GM18868 (cell line): ENCODE measurements around the gene CYBC1.
A peak's percentile ranks its signal among the peaks of the same experiment; 100 is the strongest.

Source experiments
- ATAC-seq: cut with Tn5 transposase; IDR thresholded peaks from one replicate; pipeline ENCODE4 v1.9.1; 2021; ENCODE audit warnings: mild to moderate bottlenecking, moderate library complexity; ENCODE audit not compliant: unreplicated experiment

CYBC1 gene

DNA sequence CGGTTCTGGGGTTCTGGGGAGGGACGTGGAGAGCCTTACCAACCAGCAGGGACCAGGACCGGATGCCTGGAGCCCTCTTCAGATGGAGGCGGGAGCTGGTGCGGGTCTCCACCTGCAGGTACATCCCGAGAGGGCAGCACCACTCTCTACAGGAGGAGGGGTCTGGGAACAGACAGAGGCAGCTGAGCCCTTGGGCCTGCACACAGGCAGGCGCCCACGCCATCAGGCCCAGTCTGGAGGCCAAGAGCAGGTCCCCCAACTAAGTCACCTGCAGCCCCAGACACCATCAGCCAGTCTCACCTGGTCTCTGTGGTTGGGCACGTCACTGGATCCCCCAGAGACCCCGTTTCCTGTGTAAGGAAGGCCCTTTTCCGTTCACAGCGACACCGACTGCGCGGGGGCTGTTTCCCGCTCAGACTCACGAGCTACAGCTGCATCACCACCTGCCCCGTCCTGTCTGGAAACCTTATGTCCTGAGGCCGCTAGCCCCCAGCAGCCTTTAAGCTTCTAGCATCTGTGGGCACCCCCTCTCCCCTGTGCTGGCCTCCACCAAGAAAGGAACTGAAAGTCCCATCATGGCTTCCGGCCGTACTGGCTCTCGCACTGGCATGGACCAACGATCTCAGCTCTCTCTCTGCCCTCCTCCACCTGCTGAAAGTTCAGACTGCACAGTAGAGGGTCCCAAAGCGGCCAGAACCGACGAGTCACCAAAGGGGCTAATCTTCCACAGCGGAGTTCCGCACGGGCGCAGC lies 1.2 kb downstream of the CYBC1 start:
- ATAC-seq = peak; percentile 57

DNA sequence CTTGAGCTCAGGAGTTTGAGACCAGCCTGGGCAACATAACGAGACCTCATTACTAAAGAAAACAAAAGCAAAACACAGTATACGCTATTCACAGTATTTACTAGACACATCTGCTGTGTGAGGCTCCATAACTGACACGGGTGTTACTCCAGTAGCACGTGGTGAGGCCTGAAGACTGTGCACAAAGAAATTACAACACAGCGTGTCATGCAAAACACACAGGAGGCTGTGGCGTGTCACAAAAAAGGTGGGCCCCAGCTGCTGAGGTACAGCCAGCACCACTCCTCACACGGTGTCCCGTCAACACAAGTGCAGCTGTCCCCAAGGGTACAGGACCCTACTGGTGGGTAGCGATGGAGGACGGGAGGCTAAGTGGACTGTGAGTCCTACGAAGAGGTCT lies 2.7 kb downstream of the CYBC1 start:
- ATAC-seq = no peak

DNA sequence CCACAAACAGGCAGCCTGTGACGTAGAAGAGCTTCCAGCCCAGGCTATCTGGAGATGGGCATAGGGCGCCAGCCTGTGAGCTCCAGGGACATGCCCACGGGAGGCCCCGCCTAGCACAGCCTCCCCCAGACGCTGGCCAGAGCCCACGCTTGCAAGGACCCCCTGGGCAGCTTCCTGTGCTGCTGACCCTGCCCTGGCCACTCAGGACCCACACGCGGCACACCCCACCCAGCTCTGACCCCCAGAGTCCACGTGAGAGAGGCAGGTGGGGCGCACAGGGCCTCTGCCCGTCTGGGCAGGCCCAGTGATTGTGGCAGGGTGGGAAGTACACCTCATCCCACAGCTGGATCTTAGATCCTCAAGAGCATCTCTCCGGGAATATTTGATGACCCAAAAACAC lies 3.9 kb downstream of the CYBC1 start:
- ATAC-seq = no peak

DNA sequence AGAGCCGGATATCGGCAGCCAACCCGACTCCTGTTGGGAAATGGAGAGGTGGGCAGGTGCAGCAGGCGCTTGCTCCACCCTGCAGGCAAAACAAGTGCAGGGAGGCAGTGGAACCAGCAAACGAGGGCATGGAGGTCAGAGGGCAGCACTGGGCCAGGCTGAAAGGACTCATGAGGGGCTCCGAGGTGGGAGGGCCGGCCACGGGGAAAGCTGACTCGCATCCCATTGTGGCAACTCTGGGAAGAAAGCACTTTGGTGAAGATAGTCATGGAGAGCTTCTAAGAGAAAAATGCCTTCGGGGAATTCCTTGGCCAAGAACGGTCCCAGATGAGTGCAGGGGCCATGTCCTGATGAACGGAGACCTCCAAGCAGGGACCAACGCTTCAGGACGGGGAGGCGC lies 4.4 kb downstream of the CYBC1 start:
- no peak for ATAC-seq

DNA sequence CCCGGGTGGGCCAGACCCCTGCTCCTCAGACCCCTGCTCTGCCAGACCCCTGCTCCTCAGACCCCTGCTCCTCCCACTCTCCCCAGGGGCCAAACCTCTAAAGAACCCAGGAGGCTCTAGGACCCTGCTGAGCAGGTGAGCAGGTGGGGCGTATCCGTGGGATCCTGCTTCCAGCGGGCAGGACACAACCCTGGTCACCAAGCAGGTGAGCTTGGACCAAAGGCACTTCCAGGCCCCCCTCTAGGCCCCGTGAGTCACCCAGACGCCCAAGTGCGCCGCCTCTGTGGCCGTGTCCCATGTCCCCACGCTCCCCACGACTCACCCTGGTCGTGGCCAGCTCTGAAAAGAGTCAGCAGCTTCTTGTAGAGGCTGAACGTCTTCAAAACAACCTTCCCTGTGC lies 5.0 kb downstream of the CYBC1 start:
- no peak for ATAC-seq

DNA sequence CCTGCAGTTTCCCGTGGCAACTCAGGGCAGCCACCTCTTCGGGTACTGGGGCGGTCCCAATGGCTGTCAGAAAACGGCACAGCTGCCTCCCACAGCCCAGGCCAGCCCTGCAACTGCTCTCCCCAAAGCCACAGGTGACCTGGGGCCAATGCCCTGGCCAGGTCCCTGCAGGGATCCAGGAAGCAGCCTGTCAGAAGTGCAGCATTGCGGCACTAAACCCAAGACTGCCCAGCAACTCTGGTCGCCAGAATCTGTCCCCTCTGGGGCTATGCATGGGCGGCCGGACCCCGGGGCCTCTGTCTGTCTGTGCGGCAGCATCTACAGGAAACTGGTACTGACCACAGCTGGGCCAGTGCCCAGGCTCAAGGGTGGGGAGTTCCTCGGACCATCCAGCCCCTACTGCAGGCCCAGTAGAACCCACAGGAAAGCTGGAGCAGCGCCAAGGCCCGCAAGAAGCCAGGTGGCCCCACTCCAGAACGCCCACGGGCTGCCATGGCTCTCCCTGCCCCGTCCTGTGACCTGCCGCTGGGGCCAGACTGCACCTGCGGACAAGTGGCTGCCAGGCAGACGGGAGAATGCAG lies 5.5 kb downstream of the CYBC1 start:
- ATAC-seq = no peak

DNA sequence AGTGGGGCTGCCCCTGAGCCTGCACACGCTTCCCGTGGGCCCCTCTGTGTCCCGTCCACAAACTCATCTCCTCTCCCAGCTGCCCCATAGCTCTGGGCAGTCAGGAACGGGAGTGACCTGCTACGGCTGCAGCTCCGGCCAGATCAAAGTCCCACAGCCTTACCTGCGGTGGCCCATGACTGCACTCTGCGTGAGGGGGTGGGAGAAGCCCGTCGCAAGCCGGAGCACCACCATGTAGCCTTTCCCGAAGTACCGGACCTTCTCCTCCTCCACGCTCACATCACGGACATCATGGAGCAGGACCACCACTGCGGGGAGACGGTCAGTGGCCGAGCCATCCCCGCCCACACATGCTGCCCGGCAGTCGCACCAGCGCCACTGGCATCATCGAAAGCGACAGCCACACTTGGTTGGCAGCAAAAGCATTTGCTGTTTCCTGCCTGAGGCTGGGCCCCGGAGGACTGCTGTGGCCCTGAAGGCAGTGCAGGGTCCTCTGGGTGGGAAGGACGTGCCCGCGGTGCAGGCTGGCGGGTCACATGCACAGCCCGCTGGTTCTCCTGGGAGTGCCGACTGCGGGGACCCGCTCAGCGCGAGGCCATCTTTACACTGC lies 6.2 kb downstream of the CYBC1 start:
- ATAC-seq = no peak

DNA sequence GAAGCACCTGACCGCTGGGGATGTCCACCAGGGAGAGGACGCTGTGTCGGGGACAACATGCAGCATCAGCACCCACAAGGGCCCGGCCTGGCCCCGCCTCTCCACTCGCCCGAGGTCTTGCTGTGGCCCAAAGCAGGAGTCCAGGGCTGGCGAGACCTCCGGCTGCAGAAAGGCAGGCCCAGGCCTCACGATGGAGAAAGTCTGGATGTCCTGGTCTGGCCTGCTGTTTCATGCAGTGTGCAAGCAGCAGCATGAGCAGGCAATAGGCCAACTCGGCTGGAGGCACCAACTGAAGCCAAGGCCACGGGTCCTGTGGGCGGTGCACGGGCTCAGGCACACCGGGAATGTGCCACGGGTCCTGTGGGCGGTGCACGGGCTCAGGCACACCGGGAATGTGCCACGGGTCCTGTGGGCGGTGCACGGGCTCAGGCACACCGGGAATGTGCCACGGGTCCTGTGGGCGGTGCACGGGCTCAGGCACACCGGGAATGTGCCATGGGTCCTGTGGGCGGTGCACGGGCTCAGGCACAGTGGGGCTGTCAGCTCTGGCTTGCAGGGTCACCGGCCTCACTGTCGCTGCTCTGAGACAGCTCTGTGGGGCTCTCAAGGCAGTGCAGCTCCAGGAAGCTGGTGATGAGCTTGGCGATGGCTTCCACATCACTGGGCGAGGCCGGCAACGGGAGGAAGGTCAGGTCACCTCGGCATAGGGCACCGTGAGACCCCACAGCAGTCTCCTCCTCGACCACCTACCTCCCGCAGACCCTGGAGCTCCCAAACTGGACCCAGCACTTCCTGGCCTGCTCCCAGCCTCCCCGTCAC lies 6.9 kb downstream of the CYBC1 start:
- no peak for ATAC-seq

DNA sequence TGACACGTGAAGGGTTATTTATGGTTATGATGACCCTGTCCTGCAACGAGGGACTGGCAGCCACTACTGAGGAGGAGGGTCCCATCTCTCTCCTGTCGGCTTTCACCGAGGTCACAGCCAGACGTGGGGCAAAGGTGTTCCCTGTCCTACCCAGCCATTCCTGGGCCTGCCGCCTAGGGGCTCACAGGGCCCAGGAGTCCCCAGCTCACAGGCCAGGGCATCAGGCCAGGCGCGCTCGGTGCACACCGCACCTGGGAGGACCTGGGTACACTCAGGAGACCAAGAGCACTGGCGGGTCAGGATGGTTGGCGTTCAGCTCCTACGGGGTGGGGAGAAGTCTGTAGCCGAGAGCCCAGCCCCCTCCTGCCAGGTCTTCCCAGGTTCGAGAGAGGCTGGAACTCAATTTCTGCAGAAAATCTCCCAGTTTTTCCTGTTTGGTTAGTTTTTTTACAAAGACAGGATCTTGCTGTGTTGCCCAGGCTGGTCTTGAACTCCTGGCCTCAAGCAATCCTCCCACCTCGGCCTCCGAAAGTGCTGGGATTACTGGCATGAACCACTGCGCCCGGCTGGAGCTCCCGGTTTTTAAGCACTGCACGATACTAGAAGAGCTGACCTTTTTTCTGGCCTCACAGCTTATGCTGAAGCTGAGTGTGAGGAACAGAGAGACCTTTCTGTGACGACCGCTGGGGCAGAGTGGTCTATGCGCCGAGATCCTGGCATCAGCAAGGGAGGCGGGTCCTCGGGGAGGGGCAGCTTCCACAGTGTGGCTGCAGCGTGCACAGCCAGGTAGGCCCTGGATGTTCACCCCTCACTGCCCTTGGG lies 7.7 kb downstream of the CYBC1 start:
- ATAC-seq = no peak

DNA sequence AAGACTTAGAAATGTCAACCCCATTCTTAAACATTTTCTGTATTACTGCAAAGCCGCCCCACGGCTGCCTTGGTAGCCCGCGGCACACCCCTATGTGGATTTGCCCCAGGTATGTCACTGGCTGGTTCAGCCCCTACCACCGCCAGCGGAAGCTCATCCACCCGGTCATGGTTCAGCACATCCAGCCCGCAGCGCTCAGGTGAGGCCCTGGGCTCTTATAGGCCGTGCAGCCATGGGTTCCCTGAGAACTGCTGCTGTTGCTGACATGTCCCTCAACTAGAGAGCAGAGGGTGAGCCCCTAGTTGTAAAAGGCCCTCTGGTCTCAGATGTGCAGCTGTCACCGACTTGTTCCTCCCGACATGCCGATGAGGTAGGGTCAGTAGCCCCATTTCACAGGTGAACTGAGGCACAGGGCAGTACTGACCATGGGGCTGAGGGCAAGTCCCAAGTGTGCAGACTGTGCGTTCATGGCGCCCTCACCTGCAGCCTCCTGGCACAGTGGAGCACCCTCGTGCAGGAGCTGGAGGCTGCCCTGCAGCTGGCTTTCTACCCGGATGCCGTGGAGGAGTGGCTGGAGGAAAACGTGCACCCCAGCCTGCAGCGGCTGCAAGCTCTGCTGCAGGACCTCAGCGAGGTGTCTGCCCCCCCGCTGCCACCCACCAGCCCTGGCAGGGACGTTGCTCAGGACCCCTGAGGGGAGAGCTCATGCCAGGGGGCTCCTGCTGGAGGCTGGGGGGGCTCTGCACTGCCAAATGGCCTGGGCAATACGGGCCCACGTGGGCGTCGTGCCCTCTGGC lies 8.7 kb downstream of the CYBC1 start:
- ATAC-seq = no peak

DNA sequence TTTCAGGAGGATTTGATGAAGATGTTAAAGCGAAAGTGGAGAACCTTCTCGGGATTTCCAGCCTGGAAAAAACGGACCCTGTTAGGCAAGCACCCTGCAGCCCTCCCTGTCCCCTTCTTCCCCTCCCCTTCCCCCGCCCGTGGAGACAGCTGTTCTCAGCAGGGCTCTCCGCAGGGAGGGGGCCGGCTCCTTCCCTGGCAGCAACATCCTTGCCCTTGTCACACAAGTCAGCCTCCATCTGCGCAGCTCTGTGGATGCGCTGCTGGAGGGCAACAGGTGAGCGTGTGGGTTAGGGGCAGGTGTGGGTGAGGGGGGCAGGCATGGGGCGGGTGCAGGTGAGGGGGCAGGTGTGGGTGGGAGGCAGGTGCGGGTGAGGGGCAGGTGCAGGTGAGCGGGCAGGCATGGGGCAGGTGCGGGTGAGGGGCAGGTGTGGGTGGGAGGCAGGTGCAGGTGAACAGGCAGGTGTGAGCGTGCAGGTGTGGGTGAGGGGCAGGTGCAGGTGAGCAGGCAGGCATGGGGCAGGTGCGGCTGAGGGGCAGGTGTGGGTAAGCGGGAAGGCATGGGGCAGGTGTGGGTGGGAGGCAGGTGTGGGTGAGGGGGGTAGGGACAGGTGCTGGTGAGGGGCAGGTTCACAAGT lies 9.4 kb downstream of the CYBC1 start:
- no peak for ATAC-seq

DNA sequence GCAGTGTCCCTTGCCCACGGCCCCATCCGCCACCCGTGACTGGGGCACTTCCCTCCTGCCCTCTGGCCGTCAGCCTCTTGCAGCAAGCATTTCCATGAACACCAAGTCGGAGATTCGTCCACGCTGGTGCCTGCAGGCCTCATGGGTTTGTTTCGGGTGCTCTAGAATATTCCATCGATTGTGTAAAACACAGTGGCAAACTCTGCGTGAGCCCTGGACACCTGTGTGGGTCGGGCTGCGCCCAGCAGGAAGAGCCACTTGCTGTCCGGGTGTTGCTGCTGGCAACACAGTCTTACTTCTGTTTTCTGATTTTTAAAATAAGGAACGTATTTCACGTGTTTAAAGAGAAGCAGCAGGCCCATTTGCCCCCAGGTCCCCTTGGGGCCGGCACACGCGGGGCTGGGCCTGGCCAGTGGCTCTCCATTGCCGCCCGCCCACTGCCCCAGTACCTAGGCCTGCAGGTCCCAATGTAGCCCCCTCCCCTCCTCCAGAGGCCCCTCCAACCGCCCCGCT lies 10.0 kb downstream of the CYBC1 start:
- no peak for ATAC-seq

DNA sequence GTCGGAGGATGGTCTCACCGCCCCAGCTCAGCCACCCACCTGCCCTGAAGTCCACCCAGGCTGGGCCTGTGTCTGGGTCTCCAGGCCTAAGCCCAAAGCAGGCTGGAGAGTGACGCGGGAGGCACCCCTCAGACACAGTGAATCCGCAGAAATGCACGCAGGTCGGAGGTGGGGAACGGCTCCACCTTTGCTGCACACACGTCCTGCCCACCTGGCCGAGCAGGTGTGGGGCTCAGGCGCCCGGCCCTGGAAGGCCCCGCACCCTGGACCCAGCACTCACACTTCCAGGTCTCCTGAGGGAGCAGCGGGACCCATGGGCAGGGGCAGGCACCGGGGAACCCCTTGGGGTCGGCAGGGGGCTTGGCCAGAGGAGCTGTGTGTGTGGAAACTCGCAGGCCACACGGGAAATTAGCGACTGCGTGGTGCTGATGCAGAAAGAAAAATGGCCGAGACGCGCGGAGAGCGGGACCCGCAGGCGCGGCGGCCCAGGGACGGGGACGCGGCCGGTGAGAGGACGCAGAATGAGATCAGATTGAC lies 10.7 kb downstream of the CYBC1 start:
- no peak for ATAC-seq

DNA sequence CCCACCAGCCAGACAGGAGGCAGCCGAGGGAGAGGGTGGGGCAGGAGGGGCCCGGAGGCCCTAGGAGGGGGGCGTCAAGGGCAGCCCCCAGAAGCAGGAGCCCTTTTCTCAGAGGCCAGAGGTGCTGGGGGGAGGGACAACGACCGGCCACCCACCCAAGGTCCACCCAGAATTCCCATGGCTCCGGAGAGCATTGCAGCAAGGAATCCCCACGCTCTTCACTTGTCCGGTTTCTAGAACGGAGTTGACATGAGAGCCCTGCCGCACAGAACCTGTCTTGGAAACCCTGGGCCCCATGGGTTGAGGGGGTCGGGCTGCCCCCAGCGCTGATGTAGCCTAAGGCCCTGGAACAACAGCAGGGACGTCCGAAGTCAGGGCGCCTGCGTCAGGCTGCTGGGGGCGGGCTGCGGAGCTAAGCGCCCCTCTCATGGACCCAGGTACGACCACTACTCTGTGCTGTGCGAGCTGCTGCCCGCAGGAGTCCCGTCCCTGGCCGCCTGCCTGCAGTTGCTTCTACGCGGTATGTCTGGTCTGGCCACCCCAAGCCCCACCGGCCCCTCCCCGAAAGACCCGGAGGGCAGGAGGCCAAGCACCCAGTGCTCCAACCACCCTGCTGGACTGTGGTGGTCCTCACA lies 11.2 kb downstream of the CYBC1 start:
- ATAC-seq = no peak

DNA sequence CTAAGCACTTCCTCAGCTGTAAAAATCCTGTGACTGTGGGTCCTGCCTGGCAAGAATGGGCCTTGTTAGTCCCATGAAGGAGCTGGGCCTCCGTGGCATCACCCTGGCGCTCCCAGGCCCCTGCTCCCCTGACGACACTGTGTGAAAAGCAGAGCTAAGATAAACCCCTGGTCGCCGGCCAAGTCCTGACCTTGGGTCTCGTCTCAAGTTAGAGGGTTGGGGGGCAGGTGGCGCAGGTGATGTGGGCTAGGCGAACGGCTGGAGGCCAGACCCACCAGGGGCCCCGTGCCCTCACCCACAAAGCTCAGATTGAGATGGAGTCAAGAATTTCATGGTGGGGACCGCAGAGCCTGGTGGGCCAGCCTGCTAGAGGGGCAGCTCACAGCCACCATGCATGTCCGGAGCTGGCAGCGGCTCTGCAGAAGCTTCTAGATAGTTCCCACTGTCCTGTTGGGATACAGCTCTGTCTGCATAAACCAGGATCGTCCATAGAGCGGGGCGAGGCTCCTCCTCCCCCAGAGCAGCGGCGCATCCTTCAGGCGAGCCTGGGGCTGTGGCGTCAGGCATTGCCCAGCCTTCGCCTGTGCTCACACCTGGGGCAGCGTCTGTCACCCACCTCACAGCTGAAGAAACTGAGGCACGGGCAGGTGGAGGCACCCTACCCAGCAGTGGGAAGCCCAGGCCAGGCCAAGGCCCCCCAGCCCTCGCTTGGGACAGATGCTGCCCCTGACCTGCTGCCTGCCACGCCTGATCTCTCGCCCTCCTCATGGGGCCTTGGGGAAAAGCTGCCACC lies 12.0 kb downstream of the CYBC1 start:
- no peak for ATAC-seq

DNA sequence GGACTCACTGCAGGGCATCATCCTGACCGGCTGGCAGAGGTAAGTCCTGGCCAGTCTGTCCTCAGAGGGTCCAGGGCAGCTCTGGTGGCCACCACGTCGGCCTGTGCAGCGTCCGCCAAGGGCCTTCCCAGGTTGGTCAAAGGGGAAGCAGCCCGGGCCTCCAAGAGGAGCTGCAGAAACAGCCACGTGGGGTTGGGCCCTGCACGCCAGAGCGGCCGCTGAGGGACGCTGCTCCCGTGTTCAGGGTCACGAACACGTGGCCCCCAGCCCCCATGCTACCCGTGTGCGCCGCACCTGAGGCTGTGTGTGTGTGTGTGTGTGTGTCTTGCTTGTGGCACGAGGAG lies 13.3 kb downstream of the CYBC1 start:
- ATAC-seq = no peak

DNA sequence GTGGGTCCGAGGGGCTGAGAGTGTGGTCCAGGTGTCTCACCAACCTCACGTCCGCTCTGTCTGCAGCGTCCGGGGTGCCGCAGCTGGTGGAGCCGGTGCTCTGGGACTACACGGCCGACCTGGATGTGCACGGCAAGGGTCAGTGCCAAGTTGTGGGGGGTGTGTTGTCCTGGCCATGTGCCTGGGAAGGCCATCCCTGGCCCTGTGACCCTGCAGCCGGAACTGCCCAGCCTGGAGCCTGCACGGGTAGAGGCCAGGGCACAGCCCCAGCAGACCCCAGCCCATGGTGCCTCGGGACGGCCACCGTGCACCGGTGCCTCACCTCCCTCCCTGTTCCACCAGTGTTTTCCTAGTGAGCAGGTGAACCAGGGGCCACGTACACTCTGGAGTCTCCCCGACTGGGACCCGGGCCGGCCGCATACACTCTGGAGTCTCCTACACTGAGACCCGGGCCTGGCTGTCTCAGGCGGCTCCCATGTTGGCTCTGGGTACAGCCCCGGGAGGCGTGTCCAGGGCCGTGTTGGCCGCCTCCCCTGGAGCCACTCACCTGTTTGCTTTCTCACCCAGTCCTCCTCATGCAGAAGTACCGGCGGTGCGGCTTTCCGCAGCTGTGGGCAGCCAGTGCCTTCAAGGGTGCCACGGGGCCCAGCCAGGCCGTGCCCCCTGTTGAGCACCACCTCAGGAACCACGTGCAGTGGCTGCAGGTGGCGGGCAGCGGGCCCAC lies 13.8 kb downstream of the CYBC1 start:
- no peak for ATAC-seq
